ENCODE measurements around the gene KIF26B. TPM values are rescaled to one million over a fixed set of nuclear protein-coding genes. Genes with fewer than 3 reads are reported as not detected.

The KIF26B gene
- total and polyA plus RNA-seq, 10 of the 15 experiments (the other 5 are each of a cell fraction or from before 2014, with no cell fraction given): 0.35 to 11.6 (median 2.2) TPM

GRCh38 chr1:245291351-245291750 is 136.6 kb downstream of the KIF26B start:
- WGBS (ENCODE audit: insufficient coverage, insufficient replicate concordance, low lambda C conversion rate, missing lambda C conversion rate): under 1% methylated on average over 4 of the region's 4 CpGs
- CTCF ChIA-PET: no interaction called here
- Histone ChIP-seq H3K27me3 (replicated peaks in 1 of 2; ENCODE audit: control insufficient read depth in 2 of 2, insufficient read depth in 2 of 2, low read length in 1 of 2) (peaks cover 4 to 8% of the 10 kb centered on the region in 2 experiments), H2AFZ (ENCODE audit: control insufficient read depth, low read depth, low read length) (no peak overlapping the region), H4K20me1 (ENCODE audit: control insufficient read depth, insufficient read depth) (no peaks in the 10 kb centered on the region), H3K9ac (ENCODE audit: control insufficient read depth, insufficient read depth, low read length) (no peak overlapping the region), H3K36me3 (ENCODE audit: control insufficient read depth in 2 of 2, insufficient read depth in 2 of 2, low read length in 1 of 2) (no peaks in the 10 kb centered on the region), H3K27ac (ENCODE audit: control insufficient read depth, insufficient read depth) (no peak overlapping the region), H3K4me3 (no peak overlapping the region), H3K79me2 (ENCODE audit: control insufficient read depth, insufficient read depth, low read length) (no peaks in the 10 kb centered on the region), H3K9me3 (replicated peaks; ENCODE audit: control insufficient read depth, insufficient read depth, low read length) (no peaks in the 10 kb centered on the region), H3K4me1 (ENCODE audit: control insufficient read depth, insufficient read depth, low read length) (no peaks in the 10 kb centered on the region), H3K4me2 (ENCODE audit: control insufficient read depth, insufficient read depth) (no peak overlapping the region)
- ATAC-seq: no peak
- RAD21 ChIA-PET (ENCODE audit: unreplicated experiment): no interaction called here
- intact Hi-C loops (cut with micrococcal nuclease; ENCODE audit: unreplicated experiment): no loop called here
- SMC1A ChIA-PET (ENCODE audit: uncharacterized antibody, unreplicated experiment): no interaction called here
- no peak for TF ChIP-seq POLR2AphosphoS2 (IDR thresholded peaks at IDR 0.05; ENCODE audit: low read depth, low read length)
- TF ChIP-seq USF1 (IDR thresholded peaks at IDR 0.05; ENCODE audit: borderline replicate concordance, extremely low read length, insufficient read depth, low read depth, low read length): no peak
- no peak for TF ChIP-seq BCL11A (IDR thresholded peaks at IDR 0.05; ENCODE audit: low read depth, low read length)
- TF ChIP-seq NFIC (IDR thresholded peaks at IDR 0.05; ENCODE audit: low read depth, low read length): no peak
- TF ChIP-seq CBFB (IDR thresholded peaks at IDR 0.05; ENCODE audit: low read depth): no peak
- no peak for TF ChIP-seq ZNF622 (IDR thresholded peaks at IDR 0.05)
- TF ChIP-seq PAX5 (IDR thresholded peaks at IDR 0.05; ENCODE audit: borderline replicate concordance, low read depth, low read length): no peak
- no peak for TF ChIP-seq ZNF24 (IDR thresholded peaks at IDR 0.05)
- no peak for TF ChIP-seq MEF2A (IDR thresholded peaks at IDR 0.05; ENCODE audit: insufficient read depth, low read depth, low read length)
- TF ChIP-seq SMARCA5 (IDR thresholded peaks at IDR 0.05): no peak
- no peak for TF ChIP-seq HCFC1 (IDR thresholded peaks at IDR 0.05; ENCODE audit: low read length)
- TF ChIP-seq NKRF (conservative IDR thresholded peaks at IDR 0.05): no peak
- TF ChIP-seq NFYB (IDR thresholded peaks at IDR 0.05; ENCODE audit: insufficient read depth, low read depth, low read length): no peak
- TF ChIP-seq ASH2L (IDR thresholded peaks at IDR 0.05; ENCODE audit: borderline replicate concordance, low read depth): no peak
- TF ChIP-seq NR2C1 (IDR thresholded peaks at IDR 0.05): no peak
- TF ChIP-seq CREM (IDR thresholded peaks at IDR 0.05; ENCODE audit: low read depth): no peak
- no peak for DNase-seq (ENCODE audit: low read depth, low spot score)
- no peak for FAIRE-seq
- in situ Hi-C loops (cut with MboI): no loop called here
- POLR2A ChIA-PET: no interaction called here
- no TSS peak for BruUV-seq (replicated peaks)
